ENCODE data around the gene INHBA. TPM values are rescaled to one million over a fixed set of nuclear protein-coding genes. Genes with fewer than 3 reads are reported as not detected.
A peak's percentile ranks its signal among the peaks of the same experiment; 100 is the strongest.

The INHBA gene
- polyA plus RNA-seq, 1 donor (not counting 4 experiments of a cell fraction or from before 2014, with no cell fraction given) = 51.4 TPM

- H3K4me3 ChIP-seq (ENCODE audit: control insufficient read depth in 2 of 3, extremely low read depth in 1 of 3, insufficient read depth in 2 of 3, low read depth in 1 of 3, low read length in 3 of 3) = peak overlapping the region; percentile 51 to 86 (median 86)
- no peaks in the 10 kb centered on the region for H3K9me3 ChIP-seq (ENCODE audit: control insufficient read depth, low read depth, low read length)
- no peaks in the 10 kb centered on the region for H3K27me3 ChIP-seq (ENCODE audit: control insufficient read depth, extremely low read depth, insufficient read depth, low read length)
- peak overlapping the region; percentile 93 for H3K9ac ChIP-seq (ENCODE audit: control insufficient read depth, extremely low read depth, insufficient read depth, low read length)
- H3K36me3 ChIP-seq (ENCODE audit: control insufficient read depth in 2 of 2, extremely low read depth in 1 of 2, insufficient read depth in 2 of 2, low read length in 2 of 2) = peaks cover 10 to 24% of the 10 kb centered on the region in 2 experiments
- dilution Hi-C loops (cut with MboI; ENCODE audit: extremely low pct_ligation_motif_present, low sequenced_read_pairs) = loop anchor here (25.0 kb wide), 1 partner anchor 261 kb away; no protein-coding TSS in a partner anchor
- no peaks in the 10 kb centered on the region for H3K9me1 ChIP-seq (ENCODE audit: control insufficient read depth, extremely low read depth, insufficient read depth, low read length)
- no peaks in the 10 kb centered on the region for H4K20me1 ChIP-seq (ENCODE audit: control insufficient read depth, extremely low read depth, insufficient read depth, low read length)
- peaks cover 98% of the 10 kb centered on the region for H3K79me2 ChIP-seq (ENCODE audit: control insufficient read depth, insufficient read depth, low read length)
- no peak for DNase-seq (ENCODE audit: low read depth, low spot score)
- TF ChIP-seq CTCF (optimal IDR thresholded peaks at IDR 0.05 in 1 of 3, IDR thresholded peaks at IDR 0.05 in 1 of 3, conservative IDR thresholded peaks at IDR 0.05 in 1 of 3; ENCODE audit: extremely low read depth in 1 of 3, insufficient read depth in 2 of 3, low read length in 3 of 3) = no peak
- TF ChIP-seq EZH2 (IDR thresholded peaks at IDR 0.05; ENCODE audit: low read length) = no peak
- H2AFZ ChIP-seq (ENCODE audit: control insufficient read depth, low read length) = no peak overlapping the region
- H3K27ac ChIP-seq (ENCODE audit: control insufficient read depth, insufficient read depth, low read length) = peak overlapping the region; percentile 90
- peak; percentile 69 for FAIRE-seq
- H3K4me2 ChIP-seq (ENCODE audit: control insufficient read depth, extremely low read depth, insufficient read depth, low read depth, low read length) = peak overlapping the region; percentile 84
- peaks cover 31% of the 10 kb centered on the region for H3K4me1 ChIP-seq (ENCODE audit: control insufficient read depth, extremely low read depth, insufficient read depth, low read length)
Measured at GRCh38 chr7:41698114-41698513, 4.8 kb downstream of the INHBA start.

GRCh38 chr7:41696323-41696916 lies 6.5 kb downstream of the INHBA start:
- peaks cover 5% of the 10 kb centered on the region for H4K20me1 ChIP-seq (ENCODE audit: control insufficient read depth, extremely low read depth, insufficient read depth, low read length)
- peak overlapping the region; percentile 65 for H3K27ac ChIP-seq (ENCODE audit: control insufficient read depth, insufficient read depth, low read length)
- H3K79me2 ChIP-seq (ENCODE audit: control insufficient read depth, insufficient read depth, low read length) = peaks cover 98% of the 10 kb centered on the region
- peak overlapping the region; percentile 93 for H3K9ac ChIP-seq (ENCODE audit: control insufficient read depth, extremely low read depth, insufficient read depth, low read length)
- peaks cover 31% of the 10 kb centered on the region for H3K4me1 ChIP-seq (ENCODE audit: control insufficient read depth, extremely low read depth, insufficient read depth, low read length)
- FAIRE-seq = peak; percentile 23
- peak overlapping the region; percentile 51 to 86 (median 86) for H3K4me3 ChIP-seq (ENCODE audit: control insufficient read depth in 2 of 3, extremely low read depth in 1 of 3, insufficient read depth in 2 of 3, low read depth in 1 of 3, low read length in 3 of 3)
- TF ChIP-seq EZH2 (IDR thresholded peaks at IDR 0.05; ENCODE audit: low read length) (no peak), CTCF (optimal IDR thresholded peaks at IDR 0.05 in 1 of 3, IDR thresholded peaks at IDR 0.05 in 1 of 3, conservative IDR thresholded peaks at IDR 0.05 in 1 of 3; ENCODE audit: extremely low read depth in 1 of 3, insufficient read depth in 2 of 3, low read length in 3 of 3) (peak; percentile 74 to 90 (median 77))
- no peaks in the 10 kb centered on the region for H3K9me1 ChIP-seq (ENCODE audit: control insufficient read depth, extremely low read depth, insufficient read depth, low read length)
- peak overlapping the region; percentile 84 for H3K4me2 ChIP-seq (ENCODE audit: control insufficient read depth, extremely low read depth, insufficient read depth, low read depth, low read length)
- no peaks in the 10 kb centered on the region for H3K27me3 ChIP-seq (ENCODE audit: control insufficient read depth, extremely low read depth, insufficient read depth, low read length)
- no peaks in the 10 kb centered on the region for H3K9me3 ChIP-seq (ENCODE audit: control insufficient read depth, low read depth, low read length)
- dilution Hi-C loops (cut with MboI; ENCODE audit: extremely low pct_ligation_motif_present, low sequenced_read_pairs) = loop anchor here (25.0 kb wide), 1 partner anchor 259 kb away; no protein-coding TSS in a partner anchor
- no peak overlapping the region for H2AFZ ChIP-seq (ENCODE audit: control insufficient read depth, low read length)
- peaks cover 19 to 29% of the 10 kb centered on the region in 2 experiments for H3K36me3 ChIP-seq (ENCODE audit: control insufficient read depth in 2 of 2, extremely low read depth in 1 of 2, insufficient read depth in 2 of 2, low read length in 2 of 2)
- no peak for DNase-seq (ENCODE audit: low read depth, low spot score)

Data from keratinocyte (primary cell).